HG02678 (cell line): Measurements from ENCODE around the gene SBSN.

Experiments
- ATAC-seq: cut with Tn5 transposase; IDR thresholded peaks from one replicate; pipeline ENCODE4 v1.9.1; 2021; ENCODE audit warnings: mild to moderate bottlenecking, moderate library complexity; ENCODE audit not compliant: unreplicated experiment

Gene SBSN

GRCh38 chr19:35509018-35509652, 19.0 kb downstream of the SBSN start:
- ATAC-seq: no peak

GRCh38 chr19:35508129-35508528, 20.0 kb downstream of the SBSN start:
- no peak for ATAC-seq

GRCh38 chr19:35507561-35507960, 20.6 kb downstream of the SBSN start:
- ATAC-seq: no peak

GRCh38 chr19:35506011-35506410, 22.1 kb downstream of the SBSN start:
- ATAC-seq: no peak

GRCh38 chr19:35502751-35503150, 25.4 kb downstream of the SBSN start:
- ATAC-seq: no peak

- no peak for ATAC-seq
Observed at GRCh38 chr19:35501684-35502083, 26.4 kb downstream of the SBSN start.

- ATAC-seq: no peak
Observed at GRCh38 chr19:35500611-35501010, 27.5 kb downstream of the SBSN start.

- ATAC-seq: no peak
Observed at GRCh38 chr19:35498984-35499527, 29.1 kb downstream of the SBSN start.

- ATAC-seq: no peak
Observed at GRCh38 chr19:35498220-35498619, 29.9 kb downstream of the SBSN start.

GRCh38 chr19:35497406-35497805, 30.7 kb downstream of the SBSN start:
- ATAC-seq: no peak

GRCh38 chr19:35495107-35496064, 32.7 kb downstream of the SBSN start:
- no peak for ATAC-seq

GRCh38 chr19:35493971-35494370, 34.1 kb downstream of the SBSN start:
- ATAC-seq: no peak

- no peak for ATAC-seq
Observed at GRCh38 chr19:35491836-35492360, 36.2 kb downstream of the SBSN start.

- no peak for ATAC-seq
Observed at GRCh38 chr19:35490364-35490763, 37.7 kb downstream of the SBSN start, which contains the start of gene KRTDAP. KRTDAP (minus strand) TSS chr19:35490464; CDS start chr19:35490442, 22 bp downstream.

GRCh38 chr19:35488677-35489076, 39.4 kb downstream of the SBSN start:
- no peak for ATAC-seq

GRCh38 chr19:35487656-35488182, 40.4 kb downstream of the SBSN start:
- no peak for ATAC-seq

- no peak for ATAC-seq
Observed at GRCh38 chr19:35486268-35486708, 41.8 kb downstream of the SBSN start.

- no peak for ATAC-seq
Observed at GRCh38 chr19:35484252-35485036, 43.7 kb downstream of the SBSN start.

- no peak for ATAC-seq
Observed at GRCh38 chr19:35483089-35483488, 45.0 kb downstream of the SBSN start.
